ENCODE measurements around the gene NTF3. TPM values are rescaled to one million over a fixed set of nuclear protein-coding genes. Genes with fewer than 3 reads are reported as not detected.

The NTF3 gene
- total RNA-seq, 2 donors from 2014 or later = 0.63 to 0.67 TPM

DNA sequence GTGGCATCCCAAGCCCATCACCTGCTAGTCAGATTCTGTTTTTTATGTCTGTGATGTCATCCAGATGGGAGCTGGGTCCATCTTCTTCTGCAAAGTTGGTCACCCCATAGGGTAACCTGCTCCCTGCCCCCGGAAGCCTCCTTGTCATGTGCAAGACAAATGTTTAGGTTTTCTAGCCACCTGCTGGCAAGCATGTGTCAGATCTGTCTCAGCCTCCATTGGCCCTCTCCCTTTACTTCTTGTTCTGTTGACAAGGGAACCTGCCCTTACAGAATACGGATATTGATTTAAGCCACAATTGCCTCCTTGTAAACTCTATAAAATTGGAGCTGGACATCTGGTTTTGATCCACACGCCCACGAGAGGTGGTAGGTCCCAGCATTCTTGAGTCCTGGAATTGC is 7.5 kb downstream of the NTF3 start:
- no peak overlapping the region for H3K4me3 ChIP-seq
- peaks cover 0 to 11% of the 10 kb centered on the region in 2 donors for H3K4me1 ChIP-seq
- H3K36me3 ChIP-seq = no peaks in the 10 kb centered on the region
- TF ChIP-seq, protein P1, sequence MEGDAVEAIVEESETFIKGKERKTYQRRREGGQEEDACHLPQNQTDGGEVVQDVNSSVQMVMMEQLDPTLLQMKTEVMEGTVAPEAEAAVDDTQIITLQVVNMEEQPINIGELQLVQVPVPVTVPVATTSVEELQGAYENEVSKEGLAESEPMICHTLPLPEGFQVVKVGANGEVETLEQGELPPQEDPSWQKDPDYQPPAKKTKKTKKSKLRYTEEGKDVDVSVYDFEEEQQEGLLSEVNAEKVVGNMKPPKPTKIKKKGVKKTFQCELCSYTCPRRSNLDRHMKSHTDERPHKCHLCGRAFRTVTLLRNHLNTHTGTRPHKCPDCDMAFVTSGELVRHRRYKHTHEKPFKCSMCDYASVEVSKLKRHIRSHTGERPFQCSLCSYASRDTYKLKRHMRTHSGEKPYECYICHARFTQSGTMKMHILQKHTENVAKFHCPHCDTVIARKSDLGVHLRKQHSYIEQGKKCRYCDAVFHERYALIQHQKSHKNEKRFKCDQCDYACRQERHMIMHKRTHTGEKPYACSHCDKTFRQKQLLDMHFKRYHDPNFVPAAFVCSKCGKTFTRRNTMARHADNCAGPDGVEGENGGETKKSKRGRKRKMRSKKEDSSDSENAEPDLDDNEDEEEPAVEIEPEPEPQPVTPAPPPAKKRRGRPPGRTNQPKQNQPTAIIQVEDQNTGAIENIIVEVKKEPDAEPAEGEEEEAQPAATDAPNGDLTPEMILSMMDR (IDR thresholded peaks at IDR 0.05) = no peak
- no peaks in the 10 kb centered on the region for H3K27me3 ChIP-seq
- peaks cover 0 to 7% of the 10 kb centered on the region in 2 donors for H3K9me3 ChIP-seq
- DNase-seq (ENCODE audit: low spot score) = no peak
- no peak overlapping the region for H3K27ac ChIP-seq

DNA sequence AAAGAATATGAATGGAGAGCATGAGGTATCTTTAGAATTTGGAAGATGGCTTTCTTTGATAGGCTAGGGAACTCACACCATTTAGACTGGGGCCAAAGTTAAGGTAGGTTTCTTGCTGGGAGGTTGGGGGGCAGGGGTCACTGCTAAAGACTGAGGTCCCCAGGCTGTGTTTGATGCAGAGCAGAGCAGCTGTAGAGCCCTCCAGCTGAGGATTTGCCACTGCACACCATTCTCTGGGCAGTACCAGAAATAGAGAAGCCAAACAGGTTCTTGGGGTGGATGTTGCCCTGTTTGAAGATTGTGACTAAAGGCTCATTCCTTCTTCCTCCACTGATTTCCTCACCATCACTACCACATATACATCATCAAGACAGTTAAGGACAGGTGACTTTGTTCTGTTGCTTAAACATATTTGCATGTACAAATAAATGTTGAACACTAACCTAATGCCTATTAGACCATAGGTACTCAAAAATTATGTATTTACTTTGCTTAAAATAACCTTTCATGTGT is 7.9 kb downstream of the NTF3 start:
- Histone ChIP-seq H3K27ac (no peak overlapping the region), H3K9me3 (peaks cover 0 to 7% of the 10 kb centered on the region in 2 donors), H3K4me3 (no peak overlapping the region), H3K36me3 (no peaks in the 10 kb centered on the region), H3K4me1 (peaks cover 0 to 11% of the 10 kb centered on the region in 2 donors), H3K27me3 (no peaks in the 10 kb centered on the region)
- TF ChIP-seq, protein P1 (IDR thresholded peaks at IDR 0.05) = no peak
- DNase-seq (ENCODE audit: low spot score) = no peak

DNA sequence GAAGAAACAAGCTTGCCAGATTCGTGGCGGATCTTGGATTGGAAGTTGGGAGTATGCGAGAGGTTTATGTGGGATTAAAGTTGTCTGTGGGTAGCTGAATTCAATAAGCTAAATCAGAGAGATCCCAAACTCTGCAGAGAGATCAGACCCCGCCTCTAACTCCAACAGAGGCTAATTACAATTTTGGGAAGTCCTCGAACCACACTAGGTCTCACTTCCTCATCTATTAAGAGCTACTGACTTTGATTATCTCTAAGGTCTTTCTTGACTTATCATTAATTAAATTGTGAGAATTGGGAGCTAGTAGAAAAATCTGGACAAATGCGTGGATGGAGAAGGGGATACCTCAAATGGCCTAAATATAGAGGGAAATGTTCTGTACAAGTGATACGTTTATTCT is 9.1 kb downstream of the NTF3 start:
- Histone ChIP-seq H3K27ac (no peak overlapping the region), H3K4me3 (no peak overlapping the region), H3K4me1 (peaks cover 0 to 11% of the 10 kb centered on the region in 2 donors), H3K9me3 (peaks cover 0 to 7% of the 10 kb centered on the region in 2 donors), H3K27me3 (no peaks in the 10 kb centered on the region), H3K36me3 (no peaks in the 10 kb centered on the region)
- no peak for DNase-seq (ENCODE audit: low spot score)
- TF ChIP-seq, protein P1 (IDR thresholded peaks at IDR 0.05) = no peak

DNA sequence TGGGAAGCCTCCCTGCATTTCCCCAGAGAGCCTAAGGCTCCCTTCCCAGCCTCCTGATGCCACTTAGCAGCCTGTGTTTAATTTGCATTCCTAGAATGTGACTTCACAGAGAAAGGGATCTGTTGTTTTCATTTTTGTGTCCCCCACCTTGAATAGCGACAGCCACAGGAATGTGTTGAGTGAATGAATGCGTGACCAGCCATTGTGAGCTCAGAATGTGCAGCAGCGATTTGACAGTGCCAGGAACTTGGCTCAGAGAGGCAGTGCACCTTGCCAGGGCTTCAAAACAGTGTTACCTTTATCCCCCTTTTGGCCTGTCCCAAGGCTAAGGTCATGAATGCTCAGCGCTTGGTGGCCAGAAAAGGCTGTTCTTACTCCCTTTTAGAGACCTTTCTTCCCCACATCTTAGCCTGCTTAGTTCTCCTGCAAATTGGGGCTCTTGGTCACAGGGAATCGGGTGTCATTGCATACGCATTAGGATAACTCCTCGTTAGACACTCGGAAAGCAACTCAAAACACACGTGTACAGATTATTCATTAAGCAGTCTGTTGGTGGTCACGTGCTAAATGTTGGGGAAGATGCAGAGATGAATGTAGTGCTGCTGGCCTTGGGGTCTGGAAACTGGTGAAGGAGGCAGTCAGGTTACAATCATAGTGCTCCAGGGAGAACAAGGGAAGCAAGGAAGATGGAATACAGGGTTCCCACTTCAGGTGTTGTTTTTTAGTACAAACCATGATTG is 9.8 kb downstream of the NTF3 start:
- Histone ChIP-seq H3K36me3 (no peaks in the 10 kb centered on the region), H3K9me3 (peaks cover 0 to 7% of the 10 kb centered on the region in 2 donors), H3K27me3 (no peaks in the 10 kb centered on the region), H3K4me1 (peaks cover 0 to 11% of the 10 kb centered on the region in 2 donors), H3K27ac (no peak overlapping the region), H3K4me3 (no peak overlapping the region)
- TF ChIP-seq, protein P1 (IDR thresholded peaks at IDR 0.05) = no peak
- DNase-seq (ENCODE audit: low spot score) = no peak

- no peak overlapping the region for H3K4me3 ChIP-seq
- H3K9me3 ChIP-seq = peaks cover 0 to 7% of the 10 kb centered on the region in 2 donors
- H3K27me3 ChIP-seq = no peaks in the 10 kb centered on the region
- peaks cover 0 to 4% of the 10 kb centered on the region in 2 donors for H3K4me1 ChIP-seq
- H3K36me3 ChIP-seq = no peaks in the 10 kb centered on the region
- TF ChIP-seq, protein P1 (IDR thresholded peaks at IDR 0.05) = peak; percentile 50 to 77
- no peak overlapping the region for H3K27ac ChIP-seq
- no peak for DNase-seq (ENCODE audit: low spot score)
Observed at GRCh38 chr12:5442251-5443006, 10.5 kb downstream of the NTF3 start.
